A673 (cell line): ENCODE measurements around the gene PKM. TPM values are rescaled to one million over a fixed set of nuclear protein-coding genes. Genes with fewer than 3 reads are reported as not detected.

Source experiments
- BruUV-seq: library from RNA; stranded (reverse); fragments of 400-500 nt; replicated peaks from 2 replicates; lab custom pipeline; 2021; lab: Mats Ljungman, UMichigan
- CTCF ChIA-PET: fragments of 300-600 bp; sonication (Branson Sonifier 250); formaldehyde crosslinking; loops from one replicate; lab custom pipeline; 2022; ENCODE audit warnings: antibody characterized with exemption; lab: Charles Lee
- POLR2A ChIA-PET: fragments of 300-600 bp; sonication (Branson Sonifier 250); formaldehyde crosslinking; loops from one replicate; lab custom pipeline; 2022; ENCODE audit warnings: antibody characterized with exemption; ENCODE audit not compliant: low non-redundant PET; lab: Charles Lee
- DNase-seq: peaks from one replicate; pipeline ENCODE4 v3.0.0-alpha.2; 2015; ENCODE audit warnings: low spot score
- H3K27ac ChIP-seq: fragments of 200-600 bp; sonication (generic); 2 replicates; pipeline ENCODE4 v1.5.1; 2016; ENCODE audit warnings: mixed run types, low read depth, mild to moderate bottlenecking, mixed read lengths, antibody characterized with exemption, low read length; ENCODE audit not compliant: poor library complexity, severe bottlenecking
- H3K27me3 ChIP-seq: fragments of 200-600 bp; sonication (generic); replicated peaks from 2 replicates; pipeline ENCODE4 v1.6.1; 2017; ENCODE audit warnings: mixed run types, low read depth, mild to moderate bottlenecking, mixed read lengths, antibody characterized with exemption, low read length; ENCODE audit not compliant: insufficient read depth, poor library complexity
- H3K36me3 ChIP-seq: fragments of 200-600 bp; sonication (generic); 2 replicates; pipeline ENCODE4 v1.6.1; 2016; ENCODE audit warnings: mixed run types, mild to moderate bottlenecking, mixed read lengths, antibody characterized with exemption, low read length; ENCODE audit not compliant: insufficient read depth, poor library complexity, severe bottlenecking
- H3K4me1 ChIP-seq: fragments of 200-600 bp; sonication (generic); 2 replicates; pipeline ENCODE4 v1.6.1; 2017; ENCODE audit warnings: mixed run types, mild to moderate bottlenecking, mixed read lengths, antibody characterized with exemption, low read length; ENCODE audit not compliant: insufficient read depth, poor library complexity, severe bottlenecking
- H3K4me3 ChIP-seq: fragments of 200-600 bp; sonication (generic); 2 replicates; pipeline ENCODE4 v1.5.1; 2016; ENCODE audit warnings: low read depth, mixed run types, mild to moderate bottlenecking, mixed read lengths, low read length; ENCODE audit not compliant: poor library complexity, severe bottlenecking
- H3K9me3 ChIP-seq: fragments of 200-600 bp; sonication (generic); 2 replicates; pipeline ENCODE4 v1.6.1; 2016; ENCODE audit warnings: mixed run types, low read depth, mild to moderate bottlenecking, mixed read lengths, antibody characterized with exemption, low read length; ENCODE audit not compliant: poor library complexity, severe bottlenecking
- EZH2 ChIP-seq: fragments of 200-600 bp; sonication (generic); IDR thresholded peaks from 2 replicates; pipeline ENCODE4 v1.6.1; 2017; ENCODE audit warnings: borderline replicate concordance, low read depth, mild to moderate bottlenecking, mixed read lengths, antibody characterized with exemption, low read length; ENCODE audit not compliant: poor library complexity, severe bottlenecking
- intact Hi-C: fragments of 100-400 bp; cut with micrococcal nuclease; formaldehyde crosslinking; loops from one replicate; pipeline ENCODE4 v1.10.0; 2022; ENCODE audit not compliant: unreplicated experiment
- total RNA-seq: library from RNA; stranded (reverse); gene quantifications from 2 replicates; pipeline ENCODE4 v1.2.3, GENCODE V29; 2021
- TF ChIP-seq, protein P1 (sequence below): fragments of 300-800, 200-600 bp; sonication (generic); conservative IDR thresholded peaks from 2 replicates; pipeline ENCODE4 v1.5.1; 2017; ENCODE audit warnings: low read depth, mild to moderate bottlenecking, antibody characterized with exemption, low read length, moderate library complexity, mixed read lengths

PKM gene
- total RNA-seq, 1 experiment from 2014 or later, result 1,955 TPM

GRCh38 chr15:72155635-72156616 lies 75.1 kb downstream of the PKM start:
- POLR2A ChIA-PET, result no interaction called here
- Histone ChIP-seq H3K4me1 (peaks cover 5% of the 10 kb centered on the region), H3K4me3 (peak overlapping the region; percentile 50), H3K9me3 (no peaks in the 10 kb centered on the region), H3K27ac (no peak overlapping the region), H3K27me3 (no peaks in the 10 kb centered on the region), H3K36me3 (no peaks in the 10 kb centered on the region)
- CTCF ChIA-PET, result interaction anchor here (0.5 to 1.9 kb wide), 10 partner anchors 38 to 412 kb away, joined by 3 to 42 read pairs (median 4); partner anchors contain the start of gene SENP8
- peak; percentile 88 for DNase-seq
- TF ChIP-seq, protein P1, sequence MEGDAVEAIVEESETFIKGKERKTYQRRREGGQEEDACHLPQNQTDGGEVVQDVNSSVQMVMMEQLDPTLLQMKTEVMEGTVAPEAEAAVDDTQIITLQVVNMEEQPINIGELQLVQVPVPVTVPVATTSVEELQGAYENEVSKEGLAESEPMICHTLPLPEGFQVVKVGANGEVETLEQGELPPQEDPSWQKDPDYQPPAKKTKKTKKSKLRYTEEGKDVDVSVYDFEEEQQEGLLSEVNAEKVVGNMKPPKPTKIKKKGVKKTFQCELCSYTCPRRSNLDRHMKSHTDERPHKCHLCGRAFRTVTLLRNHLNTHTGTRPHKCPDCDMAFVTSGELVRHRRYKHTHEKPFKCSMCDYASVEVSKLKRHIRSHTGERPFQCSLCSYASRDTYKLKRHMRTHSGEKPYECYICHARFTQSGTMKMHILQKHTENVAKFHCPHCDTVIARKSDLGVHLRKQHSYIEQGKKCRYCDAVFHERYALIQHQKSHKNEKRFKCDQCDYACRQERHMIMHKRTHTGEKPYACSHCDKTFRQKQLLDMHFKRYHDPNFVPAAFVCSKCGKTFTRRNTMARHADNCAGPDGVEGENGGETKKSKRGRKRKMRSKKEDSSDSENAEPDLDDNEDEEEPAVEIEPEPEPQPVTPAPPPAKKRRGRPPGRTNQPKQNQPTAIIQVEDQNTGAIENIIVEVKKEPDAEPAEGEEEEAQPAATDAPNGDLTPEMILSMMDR, result peak; percentile 88
- TF ChIP-seq EZH2, result no peak
- intact Hi-C loops, result loop anchor here (1.0 to 5.0 kb wide), 4 partner anchors 354 to 707 kb away; no protein-coding TSS in a partner anchor
- no TSS peak for BruUV-seq

DNA sequence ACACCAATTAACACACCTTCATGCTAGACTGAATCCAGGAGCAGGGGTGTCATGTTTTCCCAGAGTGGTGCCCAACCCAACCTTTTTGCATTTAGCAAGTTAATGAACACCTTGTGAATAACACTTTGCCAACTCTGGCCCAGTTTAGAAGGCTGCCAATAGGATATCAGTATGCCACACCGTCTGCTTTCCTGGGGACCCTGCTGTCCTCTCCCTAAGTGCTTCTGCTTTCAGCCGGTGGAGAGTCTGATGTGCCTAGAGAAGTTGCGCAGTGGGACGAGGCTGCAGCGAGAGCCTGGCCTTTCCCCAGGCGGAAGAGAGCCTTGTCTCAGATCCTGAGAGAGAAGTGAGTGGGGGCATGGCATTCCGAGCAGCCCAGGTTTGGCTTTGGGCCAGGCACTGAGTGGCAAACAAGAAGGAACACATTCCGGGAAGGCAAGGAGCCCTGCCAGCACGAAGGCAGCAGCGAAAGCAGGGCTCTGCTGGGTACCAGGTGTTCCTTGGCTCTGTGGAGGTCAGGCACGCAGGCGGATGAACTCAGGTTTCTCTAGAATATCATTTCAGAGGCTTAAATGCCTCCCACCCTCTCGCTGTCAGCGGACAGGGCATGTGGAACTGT lies 75.9 kb downstream of the PKM start:
- no TSS peak for BruUV-seq
- POLR2A ChIA-PET, result no interaction called here
- Histone ChIP-seq H3K4me1 (peaks cover 5% of the 10 kb centered on the region), H3K36me3 (no peaks in the 10 kb centered on the region), H3K27me3 (no peaks in the 10 kb centered on the region), H3K9me3 (no peaks in the 10 kb centered on the region), H3K27ac (no peak overlapping the region), H3K4me3 (peak overlapping the region; percentile 50)
- CTCF ChIA-PET, result interaction anchor here (1.9 kb wide), 1 partner anchor 411 kb away, joined by 42 read pairs; no protein-coding TSS in a partner anchor
- intact Hi-C loops, result loop anchor here (5.0 kb wide), 1 partner anchor 373 kb away; no protein-coding TSS in a partner anchor
- TF ChIP-seq, protein P1, result no peak
- no peak for TF ChIP-seq EZH2
- DNase-seq, result peak; percentile 54

DNA sequence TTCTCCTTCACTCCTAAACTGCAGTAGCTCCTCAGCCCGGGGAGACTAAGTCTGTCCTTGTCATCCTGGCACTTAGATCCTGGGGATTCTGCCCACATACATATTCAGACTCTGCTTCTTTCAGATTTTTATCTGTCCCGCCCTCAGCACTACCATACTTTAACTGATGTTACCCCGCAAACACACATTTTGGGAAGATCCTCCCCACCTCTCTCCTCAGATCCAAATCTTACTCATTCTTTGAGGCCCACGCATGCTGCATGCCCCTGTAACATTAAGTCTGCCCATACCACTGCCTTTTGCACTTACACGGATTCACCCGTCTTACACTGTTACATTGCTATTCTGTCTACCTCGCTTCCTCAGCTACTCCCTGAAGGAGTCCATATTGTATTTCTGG lies 76.7 kb downstream of the PKM start:
- TF ChIP-seq EZH2, result no peak
- TF ChIP-seq, protein P1, result no peak
- CTCF ChIA-PET, result interaction anchor here (0.5 kb wide), 1 partner anchor 43 kb away, joined by 3 read pairs; no protein-coding TSS in a partner anchor
- Histone ChIP-seq H3K36me3 (no peaks in the 10 kb centered on the region), H3K4me1 (peaks cover 5% of the 10 kb centered on the region), H3K27ac (no peak overlapping the region), H3K9me3 (no peaks in the 10 kb centered on the region), H3K4me3 (no peak overlapping the region), H3K27me3 (no peaks in the 10 kb centered on the region)
- no TSS peak for BruUV-seq
- POLR2A ChIA-PET, result no interaction called here
- DNase-seq, result no peak
- intact Hi-C loops, result no loop called here
